Ovary (tissue), 3 donors: ENCODE data around the gene MND1.

Experiments used
- POLR2A ChIP-seq: fragments of 450-650 bp; IDR thresholded peaks from one replicate; pipeline ENCODE4 v1.6.1; 2017; ENCODE audit warnings: antibody characterized with exemption, mild to moderate bottlenecking, moderate library complexity
- TF ChIP-seq, protein P1 (sequence below), 3 donors: fragments of 450-650 bp in 2 of 3; fragments of 200-600 bp in 1 of 3; IDR thresholded peaks; one replicate each; pipeline versions ENCODE4 v1.5.1 to v1.8.0; 2016 to 2022; ENCODE audit warnings: antibody characterized with exemption in 3 of 3, mild to moderate bottlenecking in 1 of 3
- donor health status: DM: no; HTN: no; CAD: no.

GRCh38 chr4:153464068-153464467 lies 119.6 kb downstream of the MND1 start:
- TF ChIP-seq, protein P1, sequence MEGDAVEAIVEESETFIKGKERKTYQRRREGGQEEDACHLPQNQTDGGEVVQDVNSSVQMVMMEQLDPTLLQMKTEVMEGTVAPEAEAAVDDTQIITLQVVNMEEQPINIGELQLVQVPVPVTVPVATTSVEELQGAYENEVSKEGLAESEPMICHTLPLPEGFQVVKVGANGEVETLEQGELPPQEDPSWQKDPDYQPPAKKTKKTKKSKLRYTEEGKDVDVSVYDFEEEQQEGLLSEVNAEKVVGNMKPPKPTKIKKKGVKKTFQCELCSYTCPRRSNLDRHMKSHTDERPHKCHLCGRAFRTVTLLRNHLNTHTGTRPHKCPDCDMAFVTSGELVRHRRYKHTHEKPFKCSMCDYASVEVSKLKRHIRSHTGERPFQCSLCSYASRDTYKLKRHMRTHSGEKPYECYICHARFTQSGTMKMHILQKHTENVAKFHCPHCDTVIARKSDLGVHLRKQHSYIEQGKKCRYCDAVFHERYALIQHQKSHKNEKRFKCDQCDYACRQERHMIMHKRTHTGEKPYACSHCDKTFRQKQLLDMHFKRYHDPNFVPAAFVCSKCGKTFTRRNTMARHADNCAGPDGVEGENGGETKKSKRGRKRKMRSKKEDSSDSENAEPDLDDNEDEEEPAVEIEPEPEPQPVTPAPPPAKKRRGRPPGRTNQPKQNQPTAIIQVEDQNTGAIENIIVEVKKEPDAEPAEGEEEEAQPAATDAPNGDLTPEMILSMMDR (IDR thresholded peaks at IDR 0.05): no peak
- TF ChIP-seq POLR2A: no peak
